H9 (cell line): ENCODE data around the gene COMMD10. TPM values are rescaled to one million over a fixed set of nuclear protein-coding genes. Genes with fewer than 3 reads are reported as not detected.

Experiments
- DNase-seq: peaks from one replicate; pipeline ENCODE4 v3.0.0-alpha.2; 2017
- H2AFZ ChIP-seq: one replicate; pipeline ENCODE4 v1.6.1; 2013; ENCODE audit warnings: mild to moderate bottlenecking, low read length, control low read depth, moderate library complexity
- H2AK5ac ChIP-seq: 2 replicates; pipeline ENCODE4 v1.6.1; 2013; ENCODE audit warnings: low read length, control low read depth, mixed read lengths; ENCODE audit not compliant: insufficient read length
- H2BK120ac ChIP-seq: one replicate; pipeline ENCODE4 v1.6.1; 2013; ENCODE audit warnings: low read depth, mild to moderate bottlenecking, low read length, control low read depth, inconsistent platforms; ENCODE audit not compliant: poor library complexity, severe bottlenecking
- H2BK12ac ChIP-seq: 2 replicates; pipeline ENCODE4 v1.6.1; 2013; ENCODE audit warnings: low read length, control low read depth, mixed read lengths, low read depth; ENCODE audit not compliant: insufficient read length
- H2BK15ac ChIP-seq: 2 replicates; pipeline ENCODE4 v1.6.1; 2013; ENCODE audit warnings: low read depth, low read length, control low read depth
- H2BK20ac ChIP-seq: one replicate; pipeline ENCODE4 v1.6.1; 2013; ENCODE audit warnings: low read depth, mild to moderate bottlenecking, low read length, control low read depth, inconsistent platforms; ENCODE audit not compliant: poor library complexity, severe bottlenecking
- H2BK5ac ChIP-seq: 2 replicates; pipeline ENCODE4 v1.6.1; 2013; ENCODE audit warnings: low read length, control low read depth, mixed read lengths; ENCODE audit not compliant: insufficient read length
- H3K14ac ChIP-seq: 2 replicates; pipeline ENCODE4 v1.6.1; 2013; ENCODE audit warnings: low read length, control low read depth; ENCODE audit not compliant: insufficient read depth
- H3K18ac ChIP-seq: 2 replicates; pipeline ENCODE4 v1.6.1; 2013; ENCODE audit warnings: low read depth, mild to moderate bottlenecking, mixed read lengths, low read length, control low read depth; ENCODE audit not compliant: insufficient read length
- H3K23ac ChIP-seq: 2 replicates; pipeline ENCODE4 v1.6.1; 2013; ENCODE audit warnings: low read length, control low read depth, mixed read lengths, low read depth; ENCODE audit not compliant: insufficient read length
- H3K23me2 ChIP-seq: 2 replicates; pipeline ENCODE4 v1.6.1; 2013; ENCODE audit warnings: low read depth, mild to moderate bottlenecking, mixed read lengths, low read length, control low read depth; ENCODE audit not compliant: insufficient read length, poor library complexity, severe bottlenecking
- H3K27ac ChIP-seq: 2 replicates; pipeline ENCODE4 v1.5.1; 2013; ENCODE audit warnings: low read length, control low read depth, mixed read lengths, low read depth; ENCODE audit not compliant: insufficient read length
- H3K27me3 ChIP-seq: 2 replicates; pipeline ENCODE4 v1.6.1; 2013; ENCODE audit warnings: low read length, control low read depth, inconsistent platforms; ENCODE audit not compliant: insufficient read depth
- H3K4ac ChIP-seq: 2 replicates; pipeline ENCODE4 v1.6.1; 2013; ENCODE audit warnings: low read depth, mild to moderate bottlenecking, control low read depth, inconsistent platforms, low read length, moderate library complexity
- H3K4me1 ChIP-seq: 2 replicates; pipeline ENCODE4 v1.6.1; 2013; ENCODE audit warnings: low read length, control low read depth, inconsistent platforms; ENCODE audit not compliant: insufficient read depth
- H3K4me2 ChIP-seq: 2 replicates; pipeline ENCODE4 v1.6.1; 2013; ENCODE audit warnings: low read length, control low read depth, mixed read lengths; ENCODE audit not compliant: insufficient read length, insufficient read depth
- H3K56ac ChIP-seq: 2 replicates; pipeline ENCODE4 v1.6.1; 2013; ENCODE audit warnings: low read depth, mild to moderate bottlenecking, mixed read lengths, low read length, control low read depth; ENCODE audit not compliant: insufficient read length
- H3K79me1 ChIP-seq: 2 replicates; pipeline ENCODE4 v1.6.1; 2013; ENCODE audit warnings: low read depth, mild to moderate bottlenecking, moderate library complexity, low read length, control low read depth, inconsistent platforms; ENCODE audit not compliant: insufficient read depth, poor library complexity, severe bottlenecking
- H3K79me2 ChIP-seq: 2 replicates; pipeline ENCODE4 v1.6.1; 2013; ENCODE audit warnings: low read length, control low read depth, inconsistent platforms; ENCODE audit not compliant: insufficient read depth
- H3K9ac ChIP-seq: 2 replicates; pipeline ENCODE4 v1.6.1; 2013; ENCODE audit warnings: low read length, control low read depth, mixed read lengths; ENCODE audit not compliant: insufficient read length; ENCODE audit errors: extremely low read depth
- H3K9me3 ChIP-seq: one replicate; pipeline ENCODE4 v1.6.1; 2013; ENCODE audit warnings: low read depth, low read length, inconsistent platforms; ENCODE audit not compliant: control insufficient read depth
- H3T11ph ChIP-seq: one replicate; pipeline ENCODE4 v1.6.1; 2013; ENCODE audit warnings: mild to moderate bottlenecking, low read length, control low read depth, inconsistent platforms
- H4K20me1 ChIP-seq: one replicate; pipeline ENCODE4 v1.6.1; 2013; ENCODE audit not compliant: control insufficient read depth, insufficient read length, insufficient read depth
- H4K5ac ChIP-seq: 2 replicates; pipeline ENCODE4 v1.6.1; 2013; ENCODE audit warnings: low read depth, mild to moderate bottlenecking, mixed read lengths, low read length, control low read depth; ENCODE audit not compliant: insufficient read length
- H4K8ac ChIP-seq: replicated peaks from 2 replicates; pipeline ENCODE4 v1.6.1; 2013; ENCODE audit warnings: low read length, control low read depth, mixed read lengths, low read depth; ENCODE audit not compliant: insufficient read length
- H4K91ac ChIP-seq: 2 replicates; pipeline ENCODE4 v1.6.1; 2013; ENCODE audit warnings: low read depth, mild to moderate bottlenecking, moderate library complexity, mixed read lengths, low read length, control low read depth; ENCODE audit not compliant: insufficient read length
- H3K27ac Mint-ChIP-seq, 3 experiments: 2 replicates in 2 of 3; 3 replicates in 1 of 3; pipeline ENCODE4 v1.8.0; 2020 to 2021; ENCODE audit warnings: mixed read lengths in 3 of 3, mild to moderate bottlenecking in 1 of 3, moderate library complexity in 1 of 3
- H3K27me3 Mint-ChIP-seq: 2 replicates; pipeline ENCODE4 v1.8.0; 2021; ENCODE audit warnings: low read depth, mild to moderate bottlenecking, moderate library complexity, mixed read lengths
- H3K36me3 Mint-ChIP-seq, 3 experiments: 2 replicates in 2 of 3; 3 replicates in 1 of 3; pipeline ENCODE4 v1.8.0; 2020 to 2021; ENCODE audit warnings: low read depth in 3 of 3, mixed read lengths in 3 of 3; ENCODE audit not compliant: insufficient read depth in 1 of 3
- H3K4me1 Mint-ChIP-seq, 2 experiments: 2 replicates each; pipeline ENCODE4 v1.8.0; 2020; ENCODE audit warnings: mixed read lengths in 2 of 2
- H3K4me3 Mint-ChIP-seq, 2 experiments: 2 replicates in 1 of 2; 3 replicates in 1 of 2; pipeline ENCODE4 v1.8.0; 2020 to 2021; ENCODE audit warnings: mild to moderate bottlenecking in 2 of 2, mixed read lengths in 2 of 2, moderate library complexity in 1 of 2
- H3K9me3 Mint-ChIP-seq, 2 experiments: 2 replicates in 1 of 2; 3 replicates in 1 of 2; pipeline ENCODE4 v1.8.0; 2020; ENCODE audit warnings: mild to moderate bottlenecking in 2 of 2, mixed read lengths in 2 of 2, moderate library complexity in 1 of 2
- CTCF ChIP-seq: fragments of 200-600 bp; sonication (generic); conservative IDR thresholded peaks from 3 replicates; pipeline ENCODE4 v1.8.0; 2021; ENCODE audit warnings: antibody characterized with exemption, mild to moderate bottlenecking
- WGBS: extraction: QIAGEN DNeasy Blood & Tissue Kit; methylation state at CpG from one replicate; pipeline ENCODE4 v1.1.7; 2013; ENCODE audit warnings: missing lambda C conversion rate, low lambda C conversion rate, mixed read lengths; ENCODE audit not compliant: insufficient read length; ENCODE audit errors: extremely low coverage; 5-methylcytosine and 5-hydroxymethylcytosine counted together
- total RNA-seq: library from RNA; stranded (reverse); gene quantifications from 2 replicates; pipeline ENCODE4 v1.2.1, GENCODE V29; 2021

COMMD10 gene
- total RNA-seq, 1 experiment from 2014 or later, result 33.9 TPM

- H3K4ac ChIP-seq, result no peak overlapping the region
- no peak overlapping the region for H3K14ac ChIP-seq
- H4K20me1 ChIP-seq, result no peaks in the 10 kb centered on the region
- no peak overlapping the region for H2BK12ac ChIP-seq
- H2BK15ac ChIP-seq, result no peak overlapping the region
- H3K4me2 ChIP-seq, result no peak overlapping the region
- no peak overlapping the region for H3K4me3 Mint-ChIP-seq
- H4K91ac ChIP-seq, result no peak overlapping the region
- no peak overlapping the region for H2AFZ ChIP-seq
- no peak overlapping the region for H3K27ac Mint-ChIP-seq
- H2BK20ac ChIP-seq, result no peak overlapping the region
- no peaks in the 10 kb centered on the region for H3K23me2 ChIP-seq
- WGBS, result no CpG with 5 or more reads among the region's 3 CpGs
- H3K27ac ChIP-seq, result no peak overlapping the region
- no peak overlapping the region for H2BK120ac ChIP-seq
- H3K27me3 ChIP-seq, result no peaks in the 10 kb centered on the region
- no peak overlapping the region for H2BK5ac ChIP-seq
- H3K79me1 ChIP-seq, result no peaks in the 10 kb centered on the region
- DNase-seq, result no peak
- no peaks in the 10 kb centered on the region for H3K4me1 ChIP-seq
- H3K36me3 Mint-ChIP-seq, result no peaks in the 10 kb centered on the region
- TF ChIP-seq CTCF, result no peak
- no peak overlapping the region for H2AK5ac ChIP-seq
- no peaks in the 10 kb centered on the region for H3K79me2 ChIP-seq
- no peaks in the 10 kb centered on the region for H3K9me3 Mint-ChIP-seq
- H3K9ac ChIP-seq, result no peak overlapping the region
- H3K4me1 Mint-ChIP-seq, result peaks cover 5 to 6% of the 10 kb centered on the region in 2 experiments
- no peak overlapping the region for H3K18ac ChIP-seq
- no peak overlapping the region for H4K5ac ChIP-seq
- no peaks in the 10 kb centered on the region for H3K9me3 ChIP-seq
- H3K56ac ChIP-seq, result no peak overlapping the region
- H3T11ph ChIP-seq, result no peak overlapping the region
- no peak overlapping the region for H4K8ac ChIP-seq
- H3K27me3 Mint-ChIP-seq, result no peaks in the 10 kb centered on the region; the same call in 1 of the 2 replicates
- no peak overlapping the region for H3K23ac ChIP-seq
Measured at GRCh38 chr5:116063950-116064349, 20.9 kb upstream of the COMMD10 start.
